HG03039 (cell line): ENCODE measurements around the gene MAN2B2.
"Not testable (repeated sequence)": the region's sequence is repeated elsewhere in the genome, so short reads cannot be mapped to it uniquely, and the experiment has no call there.

Source experiments
- ATAC-seq: cut with Tn5 transposase; IDR thresholded peaks from one replicate; pipeline ENCODE4 v1.9.1; 2021; ENCODE audit warnings: mild to moderate bottlenecking, moderate library complexity; ENCODE audit not compliant: unreplicated experiment

The MAN2B2 gene

GRCh38 chr4:6663596-6664393 lies 88.8 kb downstream of the MAN2B2 start:
- no peak for ATAC-seq

- no peak for ATAC-seq
These were observed 90.3 kb downstream of the MAN2B2 start for GRCh38 chr4:6665320-6665654.

- ATAC-seq: no peak
These were observed 93.4 kb downstream of the MAN2B2 start for GRCh38 chr4:6668391-6668790.

GRCh38 chr4:6671648-6672047 lies 96.7 kb downstream of the MAN2B2 start:
- no peak for ATAC-seq

- no peak for ATAC-seq
These were observed 97.1 kb downstream of the MAN2B2 start for GRCh38 chr4:6672131-6672530.

GRCh38 chr4:6672541-6673190 lies 97.7 kb downstream of the MAN2B2 start:
- not testable (repeated sequence) for ATAC-seq
